Rectal smooth muscle tissue (tissue), 1 donor: ENCODE data around the gene ASAP2.

Source experiments
- H3K27ac ChIP-seq: one replicate; pipeline ENCODE4 v1.7.0; 2013; ENCODE audit warnings: low read depth, low read length, inconsistent platforms
- H3K27me3 ChIP-seq: one replicate; pipeline ENCODE4 v1.7.0; 2013; ENCODE audit warnings: low read length; ENCODE audit not compliant: control insufficient read depth, insufficient read depth
- H3K36me3 ChIP-seq: one replicate; pipeline ENCODE4 v1.7.0; 2013; ENCODE audit warnings: low read length; ENCODE audit not compliant: control insufficient read depth, insufficient read depth
- H3K4me1 ChIP-seq: one replicate; pipeline ENCODE4 v1.7.0; 2013; ENCODE audit warnings: low read length; ENCODE audit not compliant: control insufficient read depth, insufficient read depth
- H3K4me3 ChIP-seq: one replicate; pipeline ENCODE4 v1.7.0; 2013; ENCODE audit warnings: low read length
- H3K9ac ChIP-seq: one replicate; pipeline ENCODE4 v1.7.0; 2013; ENCODE audit warnings: low read length

The ASAP2 gene

DNA sequence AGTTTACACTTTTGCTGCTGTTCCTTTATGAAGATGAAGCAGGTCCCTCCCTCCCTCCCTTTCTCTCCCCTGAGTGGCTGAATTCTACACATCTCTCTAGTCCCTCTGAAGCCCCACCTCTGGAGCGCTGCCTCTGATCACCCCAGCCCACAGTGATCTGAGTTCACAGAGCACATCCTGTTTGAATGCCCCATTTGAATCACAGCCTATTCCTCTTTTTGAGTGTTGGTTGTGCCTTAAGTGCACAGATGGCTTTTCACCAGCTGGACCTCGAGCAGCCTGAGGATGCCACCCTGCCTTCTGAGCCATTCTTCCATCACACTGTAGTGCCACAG, 129.6 kb downstream of the ASAP2 start:
- peaks cover 3% of the 10 kb centered on the region for H3K36me3 ChIP-seq
- H3K27me3 ChIP-seq, result no peaks in the 10 kb centered on the region
- H3K4me1 ChIP-seq, result peaks cover 12% of the 10 kb centered on the region
- H3K27ac ChIP-seq, result peak overlapping the region; percentile 19
- H3K9ac ChIP-seq, result no peak overlapping the region
- H3K4me3 ChIP-seq, result no peak overlapping the region

DNA sequence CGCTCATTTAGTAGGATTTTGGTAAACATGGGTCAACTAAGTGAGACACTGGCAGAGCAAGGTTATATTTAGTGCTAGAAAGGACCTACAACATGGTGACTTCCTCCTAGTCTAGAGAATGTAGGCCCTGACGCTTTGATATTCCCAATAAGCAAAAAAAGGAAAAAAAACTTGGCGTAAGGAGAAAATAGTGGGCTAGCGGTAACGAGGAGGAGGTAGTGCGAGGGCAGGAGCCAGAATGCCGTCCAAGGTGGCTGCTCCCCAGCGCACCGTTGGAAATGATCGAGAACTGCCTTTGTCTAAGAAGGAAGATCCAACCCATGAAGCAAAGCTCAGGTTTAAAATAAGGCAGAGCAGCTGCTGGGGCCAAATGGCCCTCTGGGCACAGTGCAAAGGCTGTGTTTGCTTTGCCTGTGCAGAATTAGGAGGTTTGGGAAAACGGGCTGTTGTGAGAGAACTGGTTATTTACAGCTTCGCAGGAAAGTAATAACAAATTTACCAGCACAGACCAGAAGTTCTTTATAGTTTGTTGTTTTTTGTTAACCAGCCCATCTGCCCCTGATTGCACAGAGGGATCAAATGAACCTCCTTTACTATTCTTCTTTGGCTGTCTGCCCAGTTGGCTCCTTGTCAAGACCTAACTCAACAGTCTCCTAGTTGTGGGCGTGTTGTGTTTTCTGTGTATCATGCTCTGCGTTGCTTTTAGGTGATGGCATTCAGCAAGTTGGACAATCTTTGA, 130.1 kb downstream of the ASAP2 start:
- peak overlapping the region; percentile 19 for H3K27ac ChIP-seq
- H3K36me3 ChIP-seq, result peaks cover 3% of the 10 kb centered on the region
- peaks cover 12% of the 10 kb centered on the region for H3K4me1 ChIP-seq
- no peaks in the 10 kb centered on the region for H3K27me3 ChIP-seq
- H3K9ac ChIP-seq, result no peak overlapping the region
- H3K4me3 ChIP-seq, result no peak overlapping the region

DNA sequence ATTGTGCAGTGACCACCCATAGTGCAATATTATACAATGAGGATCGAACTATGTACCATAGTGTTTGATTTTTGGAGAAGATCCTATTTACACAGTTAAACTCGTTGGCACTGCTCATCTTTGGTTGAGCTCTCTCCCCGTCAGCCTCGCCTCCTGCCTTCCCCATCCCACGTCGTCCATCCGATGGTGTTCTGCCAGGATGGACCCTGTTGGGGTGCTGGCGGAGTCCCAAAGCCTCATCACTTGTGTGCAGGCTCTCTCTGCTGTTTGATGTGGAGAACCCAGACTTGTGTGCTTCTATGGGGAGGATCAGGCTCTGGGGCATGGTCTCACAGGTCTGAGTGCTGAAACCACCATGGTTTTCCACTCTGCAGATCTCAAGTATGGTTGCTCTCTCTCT, 131.3 kb downstream of the ASAP2 start:
- H3K4me1 ChIP-seq, result peaks cover 12% of the 10 kb centered on the region
- H3K36me3 ChIP-seq, result peaks cover 3% of the 10 kb centered on the region
- no peak overlapping the region for H3K9ac ChIP-seq
- no peaks in the 10 kb centered on the region for H3K27me3 ChIP-seq
- no peak overlapping the region for H3K4me3 ChIP-seq
- H3K27ac ChIP-seq, result no peak overlapping the region

DNA sequence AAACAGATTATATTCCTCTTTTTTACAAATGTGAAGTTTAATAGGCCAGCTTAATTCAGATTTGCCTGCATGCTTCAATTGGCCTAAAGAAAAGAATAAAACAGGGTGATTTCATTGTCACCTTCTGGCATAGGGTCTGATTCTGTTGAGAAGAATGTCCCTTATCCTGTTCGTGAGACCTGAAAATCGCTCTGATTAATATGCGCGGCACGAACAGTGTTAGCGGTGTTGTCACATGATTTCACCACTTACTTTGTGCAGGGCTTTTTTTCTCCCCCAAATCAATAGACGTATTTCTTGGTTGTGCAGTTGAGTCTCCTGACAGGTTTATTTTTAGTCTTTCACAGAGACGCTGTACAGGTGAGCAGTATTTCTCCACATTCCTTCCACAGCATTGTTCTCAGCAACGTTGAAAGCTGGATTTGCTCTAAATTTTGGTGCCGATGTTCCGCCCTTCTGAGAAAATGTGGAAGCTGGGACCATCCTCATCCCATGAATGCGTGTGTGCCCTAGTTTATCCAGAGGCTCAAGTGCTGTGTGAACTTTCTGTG, 134.8 kb downstream of the ASAP2 start:
- H3K36me3 ChIP-seq, result peaks cover 5% of the 10 kb centered on the region
- H3K27me3 ChIP-seq, result no peaks in the 10 kb centered on the region
- no peak overlapping the region for H3K9ac ChIP-seq

DNA sequence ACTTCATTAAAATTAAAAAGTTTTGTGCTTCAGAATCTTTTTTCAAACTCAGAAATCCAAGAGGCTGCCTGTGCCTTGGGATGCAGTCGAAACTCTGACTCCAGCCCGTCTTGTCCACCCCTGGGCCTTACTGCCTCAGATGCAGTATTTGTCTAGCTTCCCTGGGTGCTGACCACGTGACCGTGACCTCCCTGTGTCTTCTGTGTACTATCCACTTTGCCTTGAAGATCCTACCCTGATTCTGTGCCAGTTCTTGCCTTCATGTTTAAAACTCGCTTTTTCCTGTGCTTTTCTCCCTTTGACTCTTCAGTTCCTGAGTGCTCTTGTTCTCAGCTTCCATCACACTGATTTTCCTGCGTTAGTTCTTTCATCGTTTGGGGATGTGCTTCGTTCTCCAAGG, 136.0 kb downstream of the ASAP2 start:
- no peaks in the 10 kb centered on the region for H3K4me1 ChIP-seq
- peaks cover 5% of the 10 kb centered on the region for H3K36me3 ChIP-seq
- no peak overlapping the region for H3K27ac ChIP-seq
- H3K4me3 ChIP-seq, result no peak overlapping the region
- no peak overlapping the region for H3K9ac ChIP-seq
- no peaks in the 10 kb centered on the region for H3K27me3 ChIP-seq

More for the DNA sequence above, 134.8 kb downstream of the ASAP2 start:
- H3K27ac ChIP-seq, result no peak overlapping the region
- peaks cover 12% of the 10 kb centered on the region for H3K4me1 ChIP-seq
- H3K4me3 ChIP-seq, result no peak overlapping the region

DNA sequence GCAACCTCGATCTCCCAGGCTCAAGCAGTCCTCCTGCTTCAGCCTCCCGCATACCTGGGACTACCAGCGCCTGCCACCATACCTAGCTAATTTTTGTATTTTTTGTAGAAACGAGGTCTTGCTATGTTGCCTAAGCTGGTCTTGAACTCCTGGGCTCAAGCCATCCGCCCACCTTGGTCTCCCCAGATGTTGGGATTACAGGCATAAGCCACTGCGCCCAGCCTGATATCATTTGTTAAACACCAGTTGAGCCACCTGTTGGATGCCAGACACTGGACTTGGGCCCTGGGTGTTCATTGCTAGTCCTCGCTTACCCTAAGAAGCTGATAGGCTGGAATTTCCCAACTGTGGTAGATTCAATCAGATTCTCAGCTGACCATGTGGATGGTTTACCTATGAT, 136.9 kb downstream of the ASAP2 start:
- Histone ChIP-seq H3K4me1 (no peaks in the 10 kb centered on the region), H3K4me3 (no peak overlapping the region), H3K36me3 (peaks cover 5% of the 10 kb centered on the region), H3K27me3 (no peaks in the 10 kb centered on the region), H3K27ac (no peak overlapping the region), H3K9ac (no peak overlapping the region)

DNA sequence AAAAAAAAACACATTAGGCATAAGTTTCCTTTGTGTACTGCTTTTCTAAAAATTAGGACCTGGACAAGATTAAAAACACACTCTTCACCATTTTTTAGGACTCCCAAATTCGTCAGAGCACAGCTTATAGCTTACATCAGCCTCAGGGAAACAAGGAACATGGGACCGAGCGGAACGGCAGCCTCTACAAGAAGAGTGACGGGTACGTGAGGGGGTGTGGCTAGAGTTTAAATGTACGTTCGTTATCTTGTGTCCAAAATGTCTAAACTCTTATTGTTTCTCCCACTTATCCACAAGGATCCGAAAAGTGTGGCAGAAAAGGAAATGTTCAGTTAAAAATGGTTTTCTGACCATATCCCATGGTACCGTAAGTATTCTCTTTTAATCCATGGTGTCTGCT, 137.8 kb downstream of the ASAP2 start:
- no peak overlapping the region for H3K9ac ChIP-seq
- H3K27ac ChIP-seq, result no peak overlapping the region
- H3K4me3 ChIP-seq, result no peak overlapping the region
- no peaks in the 10 kb centered on the region for H3K4me1 ChIP-seq
- no peaks in the 10 kb centered on the region for H3K27me3 ChIP-seq
- H3K36me3 ChIP-seq, result peaks cover 5% of the 10 kb centered on the region

DNA sequence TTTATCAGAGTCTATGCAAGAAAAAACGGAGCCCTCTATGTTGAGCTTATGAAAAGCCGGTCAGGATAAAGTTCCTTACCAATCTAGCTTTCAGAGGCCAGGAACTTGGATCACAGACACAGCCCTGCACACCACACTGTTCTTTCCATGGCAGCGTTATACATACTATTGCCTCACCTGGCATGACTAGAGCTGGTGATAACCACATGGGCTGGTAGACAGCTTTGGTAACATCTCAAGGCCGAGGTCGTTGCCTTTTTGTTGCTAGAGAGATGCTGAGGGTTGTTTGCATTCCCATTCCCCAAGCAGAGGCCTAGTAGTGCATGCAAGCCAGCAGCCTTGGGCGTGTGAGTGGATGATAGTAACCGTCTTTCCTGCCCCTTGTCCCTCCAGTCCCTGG, 138.7 kb downstream of the ASAP2 start:
- H3K27me3 ChIP-seq, result no peaks in the 10 kb centered on the region
- H3K4me1 ChIP-seq, result no peaks in the 10 kb centered on the region
- H3K9ac ChIP-seq, result no peak overlapping the region
- no peak overlapping the region for H3K4me3 ChIP-seq
- peaks cover 5% of the 10 kb centered on the region for H3K36me3 ChIP-seq
- H3K27ac ChIP-seq, result no peak overlapping the region

DNA sequence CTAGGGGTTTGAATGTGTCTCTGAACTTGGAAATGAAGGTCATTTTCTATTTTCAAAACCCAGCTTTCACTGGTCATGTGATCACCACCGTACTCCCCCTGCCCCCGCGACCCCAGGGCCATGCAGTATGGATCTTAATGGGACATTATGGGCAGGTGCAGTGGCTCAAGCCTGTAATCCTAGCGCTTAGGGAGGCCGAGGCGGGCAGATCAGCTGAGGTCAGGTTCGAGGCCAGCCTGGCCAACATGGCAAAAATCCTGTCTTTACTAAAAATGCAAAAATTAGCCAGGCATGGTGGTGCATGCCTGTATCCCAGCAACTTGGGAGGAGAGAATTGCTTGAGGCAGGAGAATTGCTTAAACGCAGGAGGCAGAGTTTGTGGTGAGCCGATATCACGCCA, 139.4 kb downstream of the ASAP2 start:
- no peaks in the 10 kb centered on the region for H3K27me3 ChIP-seq
- no peak overlapping the region for H3K27ac ChIP-seq
- H3K4me3 ChIP-seq, result no peak overlapping the region
- no peaks in the 10 kb centered on the region for H3K4me1 ChIP-seq
- H3K9ac ChIP-seq, result no peak overlapping the region
- peaks cover 8% of the 10 kb centered on the region for H3K36me3 ChIP-seq

DNA sequence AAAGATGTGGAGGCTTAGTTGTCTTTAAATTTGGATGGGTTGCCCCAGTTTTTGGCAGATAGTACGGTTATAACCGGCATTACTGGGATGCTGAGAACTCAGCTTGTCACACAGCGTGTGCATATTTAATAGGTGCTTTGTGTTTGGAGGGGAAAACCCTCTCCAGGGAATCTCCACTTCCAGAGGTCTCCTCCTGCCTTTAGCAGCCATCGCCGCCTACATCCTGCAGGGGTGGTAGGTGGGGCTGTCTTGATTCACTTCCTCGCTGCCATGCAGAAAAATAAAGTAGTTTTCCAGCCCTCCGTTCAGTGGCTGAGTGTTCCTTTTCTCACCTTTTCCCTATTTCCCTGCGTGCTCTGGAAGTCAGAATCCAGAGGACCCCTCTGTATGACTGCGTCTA, 140.3 kb downstream of the ASAP2 start:
- H3K36me3 ChIP-seq, result peaks cover 10% of the 10 kb centered on the region
- no peak overlapping the region for H3K27ac ChIP-seq
- no peaks in the 10 kb centered on the region for H3K4me1 ChIP-seq
- H3K27me3 ChIP-seq, result no peaks in the 10 kb centered on the region
- H3K9ac ChIP-seq, result no peak overlapping the region
- no peak overlapping the region for H3K4me3 ChIP-seq

DNA sequence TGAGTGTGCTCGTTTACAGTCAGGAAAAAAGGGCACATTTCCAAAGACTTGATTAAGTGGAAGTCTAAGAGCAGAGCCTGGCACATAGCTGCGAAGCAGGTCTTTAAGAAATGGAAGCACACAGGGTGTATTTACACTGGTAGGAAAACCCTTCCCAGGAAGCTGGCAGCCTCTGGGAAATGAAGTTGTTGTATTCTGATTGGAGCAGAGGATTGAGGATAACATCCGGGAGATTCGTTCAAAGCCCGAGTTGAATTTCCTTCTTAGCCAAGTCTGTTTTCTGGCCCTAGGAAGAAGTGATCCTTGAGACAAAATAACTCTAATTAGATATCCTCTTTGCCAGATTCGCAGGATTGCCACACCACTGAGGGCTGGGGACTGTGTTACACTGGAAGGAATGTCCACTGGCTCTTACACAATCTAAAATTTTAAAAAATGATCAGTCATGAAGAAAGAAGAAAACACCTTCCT, 140.8 kb downstream of the ASAP2 start:
- H3K27ac ChIP-seq, result no peak overlapping the region
- no peak overlapping the region for H3K4me3 ChIP-seq
- H3K27me3 ChIP-seq, result no peaks in the 10 kb centered on the region
- no peaks in the 10 kb centered on the region for H3K4me1 ChIP-seq
- peaks cover 11% of the 10 kb centered on the region for H3K36me3 ChIP-seq
- no peak overlapping the region for H3K9ac ChIP-seq

DNA sequence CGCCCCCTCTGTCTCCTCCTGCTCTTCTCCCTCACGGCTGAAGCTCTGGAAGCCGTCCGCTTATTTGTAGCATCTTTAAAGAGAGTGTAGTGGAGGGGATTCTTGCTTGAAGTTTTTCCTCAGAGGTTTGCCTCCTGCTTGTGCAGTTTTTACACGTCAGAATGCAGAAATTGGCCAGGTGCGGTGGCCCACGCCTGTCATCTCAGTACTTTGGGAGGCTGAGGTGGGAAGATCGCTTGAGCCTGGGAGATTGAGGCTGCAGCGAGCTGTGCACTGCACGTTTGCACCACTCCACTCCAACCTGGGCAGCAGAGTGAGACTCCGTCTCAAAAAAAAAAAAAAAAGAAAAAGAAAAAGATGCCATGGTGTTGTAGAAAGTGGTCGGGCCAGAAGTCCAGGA, 147.7 kb downstream of the ASAP2 start:
- Histone ChIP-seq H3K27me3 (no peaks in the 10 kb centered on the region), H3K36me3 (peaks cover 15% of the 10 kb centered on the region), H3K9ac (no peak overlapping the region), H3K4me3 (no peak overlapping the region), H3K4me1 (no peaks in the 10 kb centered on the region), H3K27ac (no peak overlapping the region)

DNA sequence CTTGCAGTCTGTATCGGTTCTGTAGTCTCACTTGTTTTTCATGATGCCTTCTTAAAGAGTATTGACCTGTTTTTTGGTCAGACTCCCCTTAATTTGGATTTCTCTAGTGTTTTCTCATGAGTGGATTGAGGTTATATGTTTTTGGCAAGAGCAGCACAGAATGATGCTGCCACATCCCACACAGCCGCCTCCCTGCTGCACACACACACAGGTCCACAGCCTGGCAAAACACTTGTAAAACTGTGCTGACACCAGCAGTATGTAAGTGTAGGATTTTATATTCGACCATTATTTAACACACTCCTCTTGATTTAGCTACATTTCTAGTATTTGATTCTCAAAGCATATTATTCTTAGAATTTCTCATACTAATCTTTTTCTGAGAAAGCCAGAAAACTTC, 148.7 kb downstream of the ASAP2 start:
- H3K4me3 ChIP-seq, result no peak overlapping the region
- no peaks in the 10 kb centered on the region for H3K4me1 ChIP-seq
- no peaks in the 10 kb centered on the region for H3K27me3 ChIP-seq
- no peak overlapping the region for H3K9ac ChIP-seq
- peaks cover 22% of the 10 kb centered on the region for H3K36me3 ChIP-seq
- H3K27ac ChIP-seq, result no peak overlapping the region
